ENCODE results near the gene LRRC10B. TPM values are rescaled to one million over a fixed set of nuclear protein-coding genes. Genes with fewer than 3 reads are reported as not detected.
"Not testable (repeated sequence)": the region's sequence is repeated elsewhere in the genome, so short reads cannot be mapped to it uniquely, and the experiment has no call there.

The LRRC10B gene
- not detected for polyA plus RNA-seq (2013, experiment 1 of 2; ENCODE audit: insufficient read length)
- polyA plus RNA-seq (2013, experiment 2 of 2; ENCODE audit: insufficient read length): not detected

DNA sequence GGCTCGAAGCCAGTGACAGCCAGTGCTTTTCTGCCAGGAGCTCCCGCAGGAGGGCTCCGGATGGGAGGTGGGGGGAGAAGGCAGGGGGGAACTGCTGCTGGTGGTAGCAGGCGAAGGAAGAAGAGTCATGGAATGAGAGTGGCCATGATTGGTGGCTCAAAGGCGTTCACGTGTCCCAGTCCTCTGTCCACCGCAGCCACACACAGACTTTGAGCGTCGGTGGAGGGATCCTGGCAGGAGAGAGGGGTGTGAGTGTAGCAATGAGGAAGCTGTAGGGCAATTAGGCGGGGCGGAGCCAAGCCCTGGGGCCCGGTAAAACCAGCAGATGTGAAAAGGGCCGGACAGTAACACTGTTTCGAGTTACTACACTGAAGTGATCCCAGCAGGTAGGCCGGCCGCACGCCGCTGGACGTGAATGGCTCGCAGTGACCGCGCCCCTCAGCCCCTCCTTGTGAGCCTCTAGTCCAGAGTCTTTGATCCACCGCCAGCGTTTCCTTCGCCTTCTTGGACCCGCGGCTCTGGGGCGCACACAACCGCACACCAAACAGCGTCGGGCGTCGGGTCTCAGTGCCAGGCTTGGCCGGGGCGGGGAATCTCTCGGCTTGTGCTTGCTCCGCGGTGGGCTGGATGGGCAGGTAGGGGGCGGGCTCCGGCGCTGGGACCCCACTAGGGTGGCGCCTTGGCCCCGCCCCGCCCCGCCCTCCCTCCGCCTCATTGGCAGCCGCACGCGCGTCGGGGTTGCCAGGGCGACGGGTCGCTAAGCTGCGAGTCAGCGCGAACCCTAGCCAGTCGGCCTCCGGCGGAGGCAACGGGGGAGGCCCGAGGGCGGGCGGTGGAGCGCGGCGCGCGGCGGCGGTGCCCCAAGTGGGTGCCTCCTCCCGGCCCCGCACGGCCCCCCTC lies at the start of gene LRRC10B:
Gene LRRC10B (plus strand): TSS at position 788 of the 900 bp plus-strand sequence. CDS start 250 bp downstream, outside the sequence.
- DNase-seq: no peak

DNA sequence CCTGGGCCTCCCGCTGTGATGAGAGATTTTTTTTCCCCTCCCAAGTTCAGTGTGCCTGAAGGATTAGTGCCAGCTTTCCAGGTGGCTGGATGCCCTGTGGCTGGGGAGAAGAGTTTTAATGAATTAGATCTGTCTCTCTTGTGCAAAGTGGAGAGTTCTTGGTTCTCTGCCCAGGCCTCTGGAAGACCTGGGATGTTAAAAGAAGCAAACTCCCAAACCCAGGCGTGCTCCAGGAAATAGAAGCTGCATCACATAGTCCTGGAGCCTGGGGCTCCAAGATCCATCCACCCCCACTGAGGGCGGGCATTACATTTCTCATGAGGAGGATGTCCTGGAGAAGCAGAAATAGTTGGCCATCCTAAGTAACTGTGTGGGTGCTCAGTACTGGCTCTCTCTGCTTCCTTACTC lies 48.1 kb upstream of the LRRC10B start:
- no peak for DNase-seq

DNA sequence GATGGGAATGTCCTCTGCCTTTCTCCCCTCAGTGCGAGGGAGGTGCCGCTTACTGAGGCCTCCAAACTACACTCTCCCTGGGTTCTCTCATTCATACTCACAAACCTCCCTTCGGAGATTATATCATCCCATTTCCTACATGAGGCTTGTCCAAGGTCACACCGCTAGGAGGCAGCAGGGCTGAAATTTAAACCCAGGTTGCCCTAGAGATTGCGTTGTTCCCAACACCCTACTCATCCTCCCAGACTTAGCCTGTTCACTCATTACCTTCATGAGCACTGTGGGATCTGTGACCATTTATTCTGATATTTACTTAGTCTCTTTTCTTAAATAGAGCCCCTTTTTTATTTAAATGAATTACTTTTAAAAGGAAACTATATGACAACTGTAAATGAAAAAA lies 47.6 kb upstream of the LRRC10B start:
- DNase-seq: no peak

DNA sequence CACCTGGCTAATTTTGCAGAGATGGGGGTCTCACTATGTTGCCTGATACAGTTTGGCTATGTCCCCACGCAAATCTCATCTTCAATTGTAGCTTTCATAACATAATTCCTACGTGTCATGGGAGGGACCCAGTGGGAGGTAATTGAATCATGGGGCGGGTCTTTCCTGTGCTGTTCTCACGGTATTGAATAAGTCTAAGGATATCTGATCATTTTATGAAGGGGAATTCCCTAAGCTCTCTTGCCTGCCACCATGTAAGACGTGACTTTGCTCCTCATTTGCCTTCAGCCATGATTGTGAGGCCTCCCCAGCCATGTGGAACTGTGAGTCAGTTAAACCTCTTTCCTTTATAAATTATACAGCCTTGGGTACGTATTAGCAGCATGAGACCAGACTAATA lies 40.9 kb upstream of the LRRC10B start:
- not testable (repeated sequence) for DNase-seq

DNA sequence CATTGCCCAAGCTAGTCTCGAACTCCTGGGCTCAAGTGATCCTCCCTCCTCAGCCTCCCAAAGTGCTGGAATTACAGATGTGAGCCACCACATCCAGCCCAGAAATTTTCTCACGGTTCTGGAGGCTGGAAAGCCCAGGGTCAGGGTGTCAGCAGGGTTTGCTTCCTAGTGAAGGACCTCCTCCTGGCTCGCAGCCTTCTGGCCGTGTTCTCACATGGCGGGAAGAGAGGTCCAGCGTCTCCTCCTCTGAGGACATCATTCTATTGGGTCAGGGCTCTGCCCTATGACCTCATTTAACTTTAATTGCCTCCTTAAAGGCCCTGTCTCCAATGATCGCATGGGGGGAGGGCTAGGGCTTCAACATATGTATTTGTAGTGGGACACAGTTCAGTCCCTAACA lies 40.5 kb upstream of the LRRC10B start:
- DNase-seq: no peak

DNA sequence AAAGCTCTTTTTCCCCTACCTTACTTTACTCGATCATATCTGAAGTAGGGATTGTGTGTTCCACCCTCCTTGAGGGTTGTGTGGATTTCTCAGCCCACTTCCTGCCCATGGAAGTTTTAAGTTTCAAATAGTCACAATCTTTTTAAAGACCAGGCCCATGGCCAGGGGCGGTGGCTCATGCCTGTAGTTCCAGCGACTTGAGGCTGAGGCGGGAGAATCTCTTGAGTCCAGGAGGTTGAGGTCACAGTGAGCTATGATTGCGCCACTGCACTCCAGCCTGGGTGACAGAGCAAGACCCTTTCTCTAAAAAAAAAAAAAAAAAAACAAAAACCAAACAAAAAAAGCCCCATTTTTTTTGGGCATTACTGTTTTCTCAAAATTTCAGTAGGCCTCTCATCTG lies 36.3 kb upstream of the LRRC10B start:
- DNase-seq: no peak

DNA sequence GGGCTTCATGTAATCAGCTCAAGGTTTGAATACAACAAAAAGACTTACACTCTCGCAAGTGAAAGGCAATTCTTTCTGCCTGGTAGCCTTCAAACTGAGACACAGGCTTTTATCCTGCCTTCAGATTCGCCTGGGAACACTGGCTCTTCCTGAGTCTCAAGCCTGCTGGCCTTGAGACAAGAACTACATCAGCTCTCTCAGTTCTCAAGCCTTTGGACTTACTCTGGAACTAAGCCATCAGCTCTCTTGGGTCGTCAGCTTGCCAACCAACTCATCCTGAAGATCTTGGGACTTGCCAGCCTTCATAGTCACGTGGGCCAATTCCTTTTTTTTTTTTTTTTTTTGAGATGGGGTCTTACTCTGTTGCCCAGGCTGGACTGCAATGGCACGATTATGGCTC lies 35.7 kb upstream of the LRRC10B start:
- no peak for DNase-seq

DNA sequence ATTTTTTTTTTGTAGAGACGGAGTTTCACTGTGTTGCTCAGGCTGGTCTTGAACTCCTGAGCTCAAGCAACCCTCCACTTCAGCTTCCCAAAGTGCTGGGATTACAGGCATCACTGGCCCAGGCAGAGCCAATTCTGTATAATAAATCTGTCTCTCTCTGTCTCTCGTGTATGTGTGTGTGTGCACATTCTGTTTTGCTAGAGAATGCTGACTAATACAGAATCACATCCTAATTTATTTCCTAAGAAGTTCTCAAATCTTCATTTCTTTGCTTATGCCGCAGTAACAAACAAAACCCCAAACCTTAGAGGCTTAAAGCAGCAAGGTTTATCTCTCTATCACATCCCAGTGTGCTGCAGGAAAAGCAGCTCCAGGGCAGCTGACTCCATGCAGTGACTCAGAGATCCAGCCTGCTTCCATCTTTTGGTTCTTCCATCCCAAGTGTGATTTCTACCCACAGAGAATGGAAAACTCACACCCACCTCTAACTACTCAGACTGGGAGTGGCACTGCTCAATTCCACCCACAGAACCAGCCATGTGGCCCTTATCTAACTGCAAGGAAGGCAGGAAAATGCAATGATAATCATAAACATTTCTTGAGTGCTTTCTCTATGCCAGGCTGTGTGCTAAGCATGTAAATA lies 35.1 kb upstream of the LRRC10B start:
- DNase-seq: no peak

DNA sequence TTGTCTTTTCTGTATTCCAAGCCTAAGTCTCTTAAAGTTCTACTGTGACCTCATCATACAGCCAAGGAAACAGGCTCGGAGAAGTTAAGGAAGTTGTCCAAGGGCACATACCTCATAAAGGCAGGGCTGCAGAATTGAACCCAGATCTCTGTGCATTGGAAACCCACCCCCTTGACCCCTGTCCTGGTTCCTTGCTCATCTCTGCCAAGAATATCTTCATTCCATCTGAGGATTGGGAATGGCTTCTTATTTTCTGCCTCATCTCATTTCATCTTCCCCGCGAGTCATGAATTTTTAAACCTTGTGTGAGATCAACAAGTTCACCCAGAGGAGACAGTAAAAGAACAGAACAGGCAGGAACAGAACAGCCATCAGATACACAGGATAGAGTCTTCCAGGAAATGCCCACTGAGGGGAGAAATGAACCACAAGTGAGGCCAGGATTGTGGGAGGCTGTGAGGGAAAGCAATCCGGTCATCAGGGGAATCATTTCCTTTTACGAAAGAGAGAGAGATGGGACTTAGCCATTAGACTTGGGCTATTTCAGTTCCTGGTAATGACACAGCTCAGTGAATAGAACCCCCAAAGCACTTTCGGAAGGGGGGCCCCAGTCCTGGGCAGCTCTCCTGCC lies 34.4 kb upstream of the LRRC10B start:
- no peak for DNase-seq

DNA sequence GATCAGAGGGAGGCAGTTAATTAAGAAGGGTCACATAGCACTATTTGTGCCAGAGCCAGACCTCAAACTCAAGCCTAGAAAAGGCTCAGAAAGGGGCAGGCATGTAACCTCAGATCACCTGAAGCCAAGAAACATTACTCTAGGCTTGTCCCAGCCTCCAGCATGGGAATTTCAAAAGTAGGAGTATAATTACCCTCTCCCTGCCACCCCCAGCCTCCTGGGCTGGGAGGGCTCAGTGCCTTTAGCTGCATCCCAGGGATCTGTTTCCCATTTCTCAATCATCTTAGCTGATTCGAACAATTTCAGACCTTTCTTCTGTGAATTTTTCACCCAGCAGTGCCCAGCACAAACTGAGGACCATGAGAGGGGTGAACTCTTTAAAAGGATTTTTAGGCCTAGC lies 33.1 kb upstream of the LRRC10B start:
- DNase-seq: no peak

DNA sequence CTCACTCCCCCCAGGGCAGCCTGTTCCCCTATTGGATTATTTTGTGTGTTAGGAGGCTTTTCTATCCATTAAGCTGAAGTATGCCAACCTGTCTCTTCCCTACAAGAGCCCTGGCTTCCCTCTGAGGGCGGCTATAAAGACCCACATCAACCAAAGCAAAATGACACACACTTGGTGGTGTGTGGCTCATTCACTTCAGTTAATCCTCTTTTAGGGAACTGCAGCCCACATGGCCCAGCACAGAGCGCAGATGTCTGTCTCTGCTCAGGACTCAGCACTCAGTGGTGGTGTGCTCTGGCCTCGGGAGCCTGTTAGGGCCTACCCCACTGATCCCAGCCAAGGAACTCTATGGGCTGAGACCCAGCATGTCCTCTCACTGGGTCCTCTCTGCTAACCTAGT lies 32.2 kb upstream of the LRRC10B start:
- no peak for DNase-seq

DNA sequence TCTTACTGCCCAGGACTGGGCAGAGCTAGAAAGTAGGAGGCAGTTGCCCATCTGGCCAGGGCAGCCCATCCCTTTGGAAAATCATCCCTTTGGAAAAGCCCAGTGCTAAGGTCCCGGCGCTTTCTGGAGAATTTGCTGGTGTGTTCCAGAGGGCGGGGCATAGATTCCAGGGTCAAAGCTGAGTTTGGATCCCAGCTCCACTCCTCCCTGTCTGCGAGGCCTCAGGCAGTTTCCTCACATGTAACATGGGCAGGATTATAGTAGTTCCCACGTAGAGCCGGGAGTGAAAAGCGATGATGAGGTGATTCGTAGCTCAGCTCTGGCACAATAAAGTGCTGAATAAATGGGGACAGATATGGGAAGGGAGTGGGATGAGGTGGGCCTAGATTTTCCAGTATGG lies 31.4 kb upstream of the LRRC10B start:
- no peak for DNase-seq

DNA sequence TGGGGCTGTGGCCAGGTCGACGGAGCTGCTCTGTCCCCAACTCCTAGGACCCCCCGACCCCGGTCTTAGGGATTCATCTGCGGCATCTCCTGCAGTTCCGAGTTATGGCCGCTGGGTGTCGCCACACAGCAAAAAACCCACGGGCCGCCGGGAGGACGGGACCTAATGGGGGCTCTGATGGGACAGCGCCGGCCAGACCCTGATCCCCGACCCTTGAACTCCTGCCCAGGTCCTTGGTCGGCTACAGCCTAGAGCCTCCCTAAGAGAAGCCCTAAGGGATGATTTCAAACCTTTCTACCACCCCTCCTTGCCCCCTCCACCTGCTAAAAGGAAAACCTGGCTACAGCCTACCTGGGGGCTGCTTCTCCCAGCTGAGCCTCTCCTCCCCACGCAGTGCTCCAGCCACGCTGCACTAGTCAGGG lies 30.8 kb upstream of the LRRC10B start:
- DNase-seq: no peak

DNA sequence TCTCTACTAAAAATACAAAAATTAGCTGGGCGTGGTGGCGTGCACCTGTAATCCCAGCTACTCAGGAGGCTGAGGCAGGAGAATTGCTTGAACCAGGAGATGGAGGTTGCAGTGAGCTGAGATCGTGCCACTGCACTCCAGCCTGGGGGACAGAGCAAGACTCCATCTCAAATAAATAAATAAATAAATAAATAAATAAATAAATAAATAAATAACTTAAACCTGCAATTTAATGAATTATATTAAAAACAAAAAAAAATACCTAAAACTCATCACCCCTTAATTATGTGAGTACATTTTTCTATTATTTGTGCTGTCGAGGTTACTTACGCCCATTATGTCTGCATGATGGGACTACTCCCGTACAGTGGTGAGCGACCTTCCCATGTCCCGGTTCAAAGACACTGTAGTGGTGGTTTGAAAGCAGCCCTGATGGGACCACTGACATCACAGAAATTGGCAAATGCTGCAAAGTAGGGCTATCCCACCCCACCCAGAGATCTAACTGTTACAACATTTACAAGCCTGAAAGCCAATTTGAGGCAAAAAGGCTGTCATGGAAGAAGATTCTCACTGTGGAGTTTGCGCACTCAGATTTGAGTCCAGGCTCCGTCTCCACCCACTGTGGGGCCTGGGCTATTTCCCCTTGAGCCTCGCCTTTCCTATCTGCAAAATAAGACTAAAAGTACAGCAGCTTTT lies 29.0 kb upstream of the LRRC10B start:
- DNase-seq: not testable (repeated sequence)

DNA sequence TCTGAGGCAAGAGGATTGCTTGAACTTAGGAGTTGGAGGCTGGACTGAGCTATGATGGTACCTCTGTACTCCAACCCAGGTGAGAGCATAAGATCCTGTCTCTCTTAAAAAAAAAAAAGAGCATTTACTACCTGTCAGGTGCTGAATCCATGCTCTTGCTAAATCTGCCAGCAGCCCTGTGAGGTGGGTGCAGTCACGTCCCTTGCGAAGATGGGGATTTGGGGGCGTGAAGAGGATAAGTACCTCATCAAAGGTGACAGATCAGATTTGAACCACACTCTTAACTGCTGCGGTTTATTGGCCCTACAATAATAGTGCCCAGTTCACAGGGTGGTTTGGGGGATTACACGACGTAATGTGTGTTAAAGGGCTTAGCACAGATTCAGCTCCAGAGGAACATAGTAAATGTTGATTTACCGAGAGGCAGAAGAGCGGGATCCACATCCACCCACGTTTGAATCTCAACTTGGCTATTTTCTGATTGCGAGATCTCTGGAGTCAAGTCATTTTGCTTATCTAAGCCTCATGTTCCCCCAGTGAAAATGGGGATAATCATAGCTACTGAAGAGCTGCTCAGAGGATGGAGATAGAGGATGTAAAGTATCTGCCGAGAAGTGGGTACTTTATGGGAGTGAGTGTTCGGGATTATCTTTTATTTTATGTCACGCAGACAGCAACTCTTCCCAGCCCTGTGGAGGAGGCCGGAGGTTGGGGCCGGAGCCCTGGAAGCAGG lies 28.1 kb upstream of the LRRC10B start:
- DNase-seq: no peak

DNA sequence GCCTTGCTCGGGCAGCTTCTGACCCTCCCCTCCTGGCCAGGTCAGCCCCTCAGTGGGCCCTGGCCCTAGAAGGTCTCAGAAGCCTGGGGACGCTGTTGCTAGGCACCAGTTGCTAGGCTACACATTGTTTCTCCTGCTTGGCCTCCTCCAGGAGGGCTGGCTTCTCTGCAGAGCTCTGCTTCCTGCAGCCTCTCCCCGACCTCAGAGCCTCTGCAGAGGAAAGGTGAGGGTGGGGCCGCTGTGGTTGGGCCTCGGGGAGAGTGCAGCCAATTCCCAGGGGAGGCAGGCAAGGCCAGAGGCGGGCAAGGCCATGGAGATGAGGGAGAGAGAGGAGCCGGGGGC lies 27.6 kb upstream of the LRRC10B start:
- DNase-seq: no peak

DNA sequence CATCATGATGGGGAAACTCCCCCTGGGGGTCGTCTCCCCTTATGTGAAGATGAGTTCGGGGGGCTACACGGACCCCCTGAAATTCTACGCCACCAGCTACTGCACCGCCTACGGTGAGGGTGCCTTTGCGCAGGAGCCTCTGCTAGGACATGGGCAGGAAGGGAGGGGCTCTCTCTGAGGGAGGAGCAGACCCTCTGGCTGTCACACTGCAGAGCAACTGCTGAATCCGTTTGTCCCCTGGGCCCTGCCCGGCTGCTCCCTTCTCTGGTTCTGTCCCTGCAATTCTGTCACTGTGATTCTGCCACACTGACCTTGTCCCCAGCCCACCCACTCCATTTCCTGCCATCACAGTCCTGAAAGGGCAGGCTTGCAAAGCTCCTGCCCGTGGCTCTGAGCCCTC lies 26.7 kb upstream of the LRRC10B start:
- no peak for DNase-seq

DNA sequence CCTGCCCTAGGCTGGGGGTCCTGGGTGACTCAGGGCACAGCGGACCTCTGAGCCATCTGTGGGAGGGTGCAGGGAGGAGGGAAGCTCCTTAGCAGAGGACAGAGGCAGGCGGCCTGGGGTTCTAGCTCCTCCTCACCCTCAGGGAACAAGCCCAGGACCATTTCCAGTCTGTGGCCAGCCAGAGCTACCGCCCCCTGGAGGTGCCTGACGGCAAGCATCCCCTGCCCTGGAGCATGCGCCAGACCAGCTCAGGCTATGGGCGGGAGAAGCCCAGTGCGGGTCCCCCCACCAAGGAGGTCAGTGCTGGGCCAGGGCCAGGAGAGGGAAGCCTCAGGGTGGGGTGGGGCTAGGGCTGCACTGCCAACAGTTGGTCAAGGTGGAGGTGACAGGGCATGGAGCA lies 26.0 kb upstream of the LRRC10B start:
- DNase-seq: no peak

DNA sequence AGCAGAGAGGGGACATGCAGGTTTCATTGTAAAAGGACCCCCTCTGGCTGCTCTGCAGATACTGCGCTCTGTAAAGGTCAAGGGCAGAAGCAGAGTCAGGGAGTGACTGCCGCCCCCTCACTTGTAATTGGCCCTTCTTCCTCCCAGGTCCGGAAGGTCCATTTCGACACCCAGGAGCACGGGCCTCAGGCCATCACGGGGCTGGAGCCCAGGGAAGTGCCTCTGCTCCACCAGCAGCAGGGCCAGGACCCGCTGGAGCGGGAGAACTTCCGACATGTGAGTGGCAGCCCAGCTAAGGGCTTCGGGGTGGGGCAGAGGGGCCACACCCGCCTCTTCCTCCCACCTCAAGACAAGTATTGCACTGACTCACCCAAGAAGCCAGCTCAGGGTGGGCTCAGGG lies 24.0 kb upstream of the LRRC10B start:
- DNase-seq: no peak

DNA sequence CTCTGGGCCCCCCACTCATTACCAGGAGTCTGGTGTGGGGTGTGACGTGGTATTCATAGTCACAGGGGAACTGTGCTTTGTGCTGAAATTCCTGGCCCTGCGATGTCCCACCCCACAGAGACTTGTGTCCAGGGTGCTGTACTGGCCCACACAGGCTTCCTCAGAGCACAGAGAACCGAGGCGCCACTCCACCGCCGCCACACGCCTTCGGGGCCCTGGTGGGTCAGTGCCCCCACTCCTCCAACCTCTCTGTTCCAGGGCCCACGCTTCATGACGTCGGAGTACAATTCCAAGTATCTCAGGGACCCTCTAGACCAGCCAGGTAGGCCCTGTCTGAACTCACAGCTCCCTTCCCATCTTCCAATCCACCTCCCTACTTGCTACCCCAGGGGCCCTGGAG lies 23.5 kb upstream of the LRRC10B start:
- DNase-seq: no peak

DNA sequence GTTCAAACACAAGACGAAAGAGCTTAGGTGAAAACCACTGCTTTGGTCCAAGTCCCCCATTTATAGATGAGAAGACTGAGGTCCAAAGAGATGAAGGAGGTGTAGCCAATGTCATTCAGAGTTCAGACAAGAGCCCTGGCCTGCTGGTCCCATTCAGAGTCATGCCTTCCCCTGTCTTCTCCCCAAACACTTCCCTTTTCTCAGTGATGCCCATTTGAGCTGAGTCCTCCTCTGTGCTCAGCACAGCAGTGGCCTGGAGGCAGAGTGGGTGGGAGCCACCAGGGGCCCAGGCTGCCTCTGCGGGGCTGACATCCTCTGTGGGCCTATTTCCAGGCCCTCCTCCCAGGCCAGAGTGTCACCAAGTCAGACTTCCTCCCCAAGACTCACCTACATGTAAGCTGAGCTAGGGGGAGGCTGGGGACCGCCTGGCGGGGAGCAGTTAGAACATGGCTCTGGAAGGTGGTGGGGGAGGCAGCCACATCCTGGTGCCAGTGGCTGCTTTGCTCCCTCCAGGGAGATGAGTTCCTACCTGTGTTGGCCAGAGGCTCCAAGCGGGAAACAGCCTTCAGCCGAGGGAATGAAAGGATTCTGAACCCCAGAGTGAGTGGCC lies 22.4 kb upstream of the LRRC10B start:
- DNase-seq: no peak

DNA sequence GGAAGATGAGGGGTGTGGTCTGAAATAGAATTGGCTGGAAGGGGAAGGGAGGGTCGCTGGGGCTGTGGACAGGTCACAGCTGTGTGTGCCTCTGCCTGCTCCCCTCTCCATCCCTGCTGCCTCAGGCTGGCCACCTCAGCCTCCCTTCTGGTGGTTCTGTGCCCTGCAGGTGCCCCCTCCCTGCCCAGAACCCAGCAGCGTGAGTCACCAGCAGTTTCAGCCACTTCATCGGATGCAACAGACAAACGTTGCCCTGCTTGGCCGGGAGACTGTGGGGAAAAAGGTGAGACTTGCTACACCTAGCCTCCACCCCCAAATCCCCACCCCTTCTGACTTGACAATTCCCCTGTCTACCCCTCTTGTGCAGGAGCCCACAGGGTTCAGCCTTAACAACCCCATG lies 21.8 kb upstream of the LRRC10B start:
- no peak for DNase-seq
